ENCODE data around the gene RFTN2. TPM values are rescaled to one million over a fixed set of nuclear protein-coding genes. Genes with fewer than 3 reads are reported as not detected.

The RFTN2 gene
- total and polyA plus RNA-seq, 2 experiments from 2014 or later, result 0.42 to 2.1 TPM

GRCh38 chr2:197672371-197672893 lies 3.0 kb downstream of the RFTN2 start:
- Histone ChIP-seq H4K20me1 (replicated peaks; ENCODE audit: insufficient read depth) (no peaks in the 10 kb centered on the region), H3F3A (replicated peaks; ENCODE audit: low read depth) (no peaks in the 10 kb centered on the region), H3K27me3 (ENCODE audit: insufficient read depth) (no peaks in the 10 kb centered on the region), H3K27ac (ENCODE audit: low read depth) (no peak overlapping the region), H3K9me2 (ENCODE audit: insufficient read depth) (peaks cover 5% of the 10 kb centered on the region; the same call in 1 of the 2 replicates), H2AFZ (no peak overlapping the region), H3K4me3 (no peak overlapping the region), H3K36me3 (ENCODE audit: insufficient read depth) (no peaks in the 10 kb centered on the region), H3K4me2 (no peak overlapping the region), H3K4me1 (ENCODE audit: insufficient read depth) (peaks cover 44% of the 10 kb centered on the region), H3K79me2 (replicated peaks; ENCODE audit: insufficient read depth) (no peaks in the 10 kb centered on the region)
- Mint-ChIP-seq H3K9me3 (peaks cover 2% of the 10 kb centered on the region), H3K27ac (no peak overlapping the region), H3K27me3 (ENCODE audit: insufficient read depth, low read depth, poor library complexity) (no peaks in the 10 kb centered on the region), H3K4me1 (peaks cover 40% of the 10 kb centered on the region), H3K36me3 (ENCODE audit: low read depth) (peaks cover 2% of the 10 kb centered on the region), H3K4me3 (no peak overlapping the region)
- no peak for ATAC-seq
- TF ChIP-seq, protein P1, sequence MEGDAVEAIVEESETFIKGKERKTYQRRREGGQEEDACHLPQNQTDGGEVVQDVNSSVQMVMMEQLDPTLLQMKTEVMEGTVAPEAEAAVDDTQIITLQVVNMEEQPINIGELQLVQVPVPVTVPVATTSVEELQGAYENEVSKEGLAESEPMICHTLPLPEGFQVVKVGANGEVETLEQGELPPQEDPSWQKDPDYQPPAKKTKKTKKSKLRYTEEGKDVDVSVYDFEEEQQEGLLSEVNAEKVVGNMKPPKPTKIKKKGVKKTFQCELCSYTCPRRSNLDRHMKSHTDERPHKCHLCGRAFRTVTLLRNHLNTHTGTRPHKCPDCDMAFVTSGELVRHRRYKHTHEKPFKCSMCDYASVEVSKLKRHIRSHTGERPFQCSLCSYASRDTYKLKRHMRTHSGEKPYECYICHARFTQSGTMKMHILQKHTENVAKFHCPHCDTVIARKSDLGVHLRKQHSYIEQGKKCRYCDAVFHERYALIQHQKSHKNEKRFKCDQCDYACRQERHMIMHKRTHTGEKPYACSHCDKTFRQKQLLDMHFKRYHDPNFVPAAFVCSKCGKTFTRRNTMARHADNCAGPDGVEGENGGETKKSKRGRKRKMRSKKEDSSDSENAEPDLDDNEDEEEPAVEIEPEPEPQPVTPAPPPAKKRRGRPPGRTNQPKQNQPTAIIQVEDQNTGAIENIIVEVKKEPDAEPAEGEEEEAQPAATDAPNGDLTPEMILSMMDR (conservative IDR thresholded peaks at IDR 0.05; ENCODE audit: low read depth in 2 of 2), result no peak
- no peak for TF ChIP-seq ZNF114 (CRISPR knock-in tag; IDR thresholded peaks at IDR 0.05)
- no peak for TF ChIP-seq POLR2AphosphoS5 (IDR thresholded peaks at IDR 0.05; ENCODE audit: low read depth)
- TF ChIP-seq EZH2 (IDR thresholded peaks at IDR 0.05; ENCODE audit: low read depth, unreplicated experiment), result no peak
- no peak for TF ChIP-seq REST (IDR thresholded peaks at IDR 0.05; ENCODE audit: unreplicated experiment)
- no peak for TF ChIP-seq ETS1 (IDR thresholded peaks at IDR 0.05)
- TF ChIP-seq STAT1 (IDR thresholded peaks at IDR 0.05; ENCODE audit: unreplicated experiment), result no peak
- no peak for TF ChIP-seq ZNF331 (CRISPR knock-in tag; IDR thresholded peaks at IDR 0.05; ENCODE audit: low read depth)
- no peak for TF ChIP-seq NANOG (IDR thresholded peaks at IDR 0.05; ENCODE audit: borderline replicate concordance)
- TF ChIP-seq ZNF462 (CRISPR knock-in tag; IDR thresholded peaks at IDR 0.05), result no peak
- TF ChIP-seq CREB1 (CRISPR knock-in tag; IDR thresholded peaks at IDR 0.05; ENCODE audit: low read depth), result no peak
- no peak for TF ChIP-seq JUNB (IDR thresholded peaks at IDR 0.05; ENCODE audit: unreplicated experiment)
- TF ChIP-seq EZH2phosphoT487 (IDR thresholded peaks at IDR 0.05; ENCODE audit: unreplicated experiment), result no peak
- no peak for DNase-seq (ENCODE audit: low spot score)

All from GM23338 (cell line).